Measurements from ENCODE around the gene HS1BP3. TPM values are rescaled to one million over a fixed set of nuclear protein-coding genes. Genes with fewer than 3 reads are reported as not detected.

Gene HS1BP3
- total RNA-seq, 1 experiment from 2014 or later = 19.6 TPM

- BruUV-seq (replicated peaks) = no TSS peak
- Histone ChIP-seq H3K4me2 (ENCODE audit: low read length) (no peak overlapping the region), H3K9ac (ENCODE audit: low read length) (no peak overlapping the region), H3K27me3 (ENCODE audit: low read length) (no peaks in the 10 kb centered on the region), H3K9me2 (replicated peaks; ENCODE audit: low read length) (no peaks in the 10 kb centered on the region), H3K27ac (ENCODE audit: low read length) (no peak overlapping the region), H2AFZ (ENCODE audit: low read length) (no peak overlapping the region), H3K36me3 (ENCODE audit: low read depth, low read length) (no peaks in the 10 kb centered on the region), H3F3A (ENCODE audit: low read length, unreplicated experiment) (no peaks in the 10 kb centered on the region), H4K20me1 (ENCODE audit: low read length) (no peaks in the 10 kb centered on the region), H3K9me3 (ENCODE audit: low read length) (no peaks in the 10 kb centered on the region), H3K4me1 (ENCODE audit: insufficient read depth, low read length) (no peaks in the 10 kb centered on the region), H3K4me3 (ENCODE audit: low read length) (no peak overlapping the region), H3K79me2 (ENCODE audit: low read length) (no peaks in the 10 kb centered on the region)
- DNase-seq = no peak
- ChIA-PET CTCF (no interaction called here), POLR2A (ENCODE audit: unreplicated experiment) (no interaction called here)
- intact Hi-C loops (cut with micrococcal nuclease) = no loop called here
- ATAC-seq = no peak
- TF ChIP-seq CTCF (conservative IDR thresholded peaks at IDR 0.05; ENCODE audit: low read depth, low read length) (no peak), EZH2phosphoT487 (IDR thresholded peaks at IDR 0.05; ENCODE audit: borderline replicate concordance, low read length) (no peak), EZH2 (IDR thresholded peaks at IDR 0.05; ENCODE audit: low read length, unreplicated experiment) (no peak)
Measured at GRCh38 chr2:20626698-20627513, 24.0 kb downstream of the HS1BP3 start.

- intact Hi-C loops (cut with micrococcal nuclease) = no loop called here
- TF ChIP-seq CTCF (conservative IDR thresholded peaks at IDR 0.05; ENCODE audit: low read depth, low read length) = no peak
- no peak for TF ChIP-seq EZH2phosphoT487 (IDR thresholded peaks at IDR 0.05; ENCODE audit: borderline replicate concordance, low read length)
- TF ChIP-seq EZH2 (IDR thresholded peaks at IDR 0.05; ENCODE audit: low read length, unreplicated experiment) = no peak
- no peaks in the 10 kb centered on the region for H3K79me2 ChIP-seq (ENCODE audit: low read length)
- ChIA-PET CTCF (interaction anchor here (0.6 kb wide), 1 partner anchor 179 kb away, joined by 3 read pairs; the partner anchor contains the start of gene RHOB), POLR2A (ENCODE audit: unreplicated experiment) (no interaction called here)
- no peak overlapping the region for H3K4me2 ChIP-seq (ENCODE audit: low read length)
- H3K4me1 ChIP-seq (ENCODE audit: insufficient read depth, low read length) = no peaks in the 10 kb centered on the region
- no TSS peak for BruUV-seq (replicated peaks)
- H3K36me3 ChIP-seq (ENCODE audit: low read depth, low read length) = no peaks in the 10 kb centered on the region
- no peak overlapping the region for H3K9ac ChIP-seq (ENCODE audit: low read length)
- H4K20me1 ChIP-seq (ENCODE audit: low read length) = no peaks in the 10 kb centered on the region
- no peaks in the 10 kb centered on the region for H3K27me3 ChIP-seq (ENCODE audit: low read length)
- DNase-seq (no peak), ATAC-seq (no peak)
- H3K9me2 ChIP-seq (replicated peaks; ENCODE audit: low read length) = no peaks in the 10 kb centered on the region
- H3K4me3 ChIP-seq (ENCODE audit: low read length) = no peak overlapping the region
- no peaks in the 10 kb centered on the region for H3K9me3 ChIP-seq (ENCODE audit: low read length)
- no peak overlapping the region for H2AFZ ChIP-seq (ENCODE audit: low read length)
- H3F3A ChIP-seq (ENCODE audit: low read length, unreplicated experiment) = no peaks in the 10 kb centered on the region
- H3K27ac ChIP-seq (ENCODE audit: low read length) = no peak overlapping the region
Measured at GRCh38 chr2:20626392-20626697, 24.6 kb downstream of the HS1BP3 start.

Measured in PC-3 (cell line).